ENCODE results near the gene SATB1.

DNA sequence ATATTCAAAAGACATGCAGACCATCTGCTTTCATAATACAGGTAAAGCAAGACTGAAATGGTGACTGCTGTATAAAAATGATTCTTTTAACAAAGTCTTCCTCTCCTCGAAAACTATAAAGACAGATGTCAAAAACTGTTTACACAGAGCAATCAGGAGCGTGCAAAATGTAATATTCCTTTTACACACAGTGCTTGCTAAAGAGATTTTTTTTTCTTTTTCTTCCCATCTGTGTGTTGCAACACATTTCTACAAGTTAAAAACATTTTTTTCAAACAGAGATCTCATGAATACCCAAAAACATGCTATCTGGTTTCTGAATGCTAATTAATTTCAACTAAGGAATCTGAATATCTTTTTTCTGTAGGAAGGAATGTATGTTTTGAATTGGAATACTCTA is 22.1 kb downstream of the SATB1 start:
- TF ChIP-seq, protein P1, sequence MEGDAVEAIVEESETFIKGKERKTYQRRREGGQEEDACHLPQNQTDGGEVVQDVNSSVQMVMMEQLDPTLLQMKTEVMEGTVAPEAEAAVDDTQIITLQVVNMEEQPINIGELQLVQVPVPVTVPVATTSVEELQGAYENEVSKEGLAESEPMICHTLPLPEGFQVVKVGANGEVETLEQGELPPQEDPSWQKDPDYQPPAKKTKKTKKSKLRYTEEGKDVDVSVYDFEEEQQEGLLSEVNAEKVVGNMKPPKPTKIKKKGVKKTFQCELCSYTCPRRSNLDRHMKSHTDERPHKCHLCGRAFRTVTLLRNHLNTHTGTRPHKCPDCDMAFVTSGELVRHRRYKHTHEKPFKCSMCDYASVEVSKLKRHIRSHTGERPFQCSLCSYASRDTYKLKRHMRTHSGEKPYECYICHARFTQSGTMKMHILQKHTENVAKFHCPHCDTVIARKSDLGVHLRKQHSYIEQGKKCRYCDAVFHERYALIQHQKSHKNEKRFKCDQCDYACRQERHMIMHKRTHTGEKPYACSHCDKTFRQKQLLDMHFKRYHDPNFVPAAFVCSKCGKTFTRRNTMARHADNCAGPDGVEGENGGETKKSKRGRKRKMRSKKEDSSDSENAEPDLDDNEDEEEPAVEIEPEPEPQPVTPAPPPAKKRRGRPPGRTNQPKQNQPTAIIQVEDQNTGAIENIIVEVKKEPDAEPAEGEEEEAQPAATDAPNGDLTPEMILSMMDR (conservative IDR thresholded peaks at IDR 0.05; ENCODE audit: low read depth, low read length): no peak
- TF ChIP-seq RFX5 (IDR thresholded peaks at IDR 0.05; ENCODE audit: low read depth, low read length) (no peak), POLR2A (IDR thresholded peaks at IDR 0.05; ENCODE audit: low read depth, low read length) (no peak), CEBPB (IDR thresholded peaks at IDR 0.05; ENCODE audit: low read depth, low read length) (no peak), RAD21 (IDR thresholded peaks at IDR 0.05; ENCODE audit: low read length) (no peak), BHLHE40 (IDR thresholded peaks at IDR 0.05; ENCODE audit: low read depth, low read length) (no peak), NFE2L2 (IDR thresholded peaks at IDR 0.05; ENCODE audit: low read depth, low read length) (no peak), CHD1 (IDR thresholded peaks at IDR 0.05; ENCODE audit: low read depth, low read length) (no peak), RCOR1 (IDR thresholded peaks at IDR 0.05; ENCODE audit: insufficient replicate concordance, low read length) (no peak), MAFK (IDR thresholded peaks at IDR 0.05; ENCODE audit: low read depth, low read length) (no peak), SMC3 (IDR thresholded peaks at IDR 0.05; ENCODE audit: low read depth, low read length) (no peak), FOS (IDR thresholded peaks at IDR 0.05; ENCODE audit: low read depth, low read length) (no peak)
- TF ChIP-seq, protein P2, sequence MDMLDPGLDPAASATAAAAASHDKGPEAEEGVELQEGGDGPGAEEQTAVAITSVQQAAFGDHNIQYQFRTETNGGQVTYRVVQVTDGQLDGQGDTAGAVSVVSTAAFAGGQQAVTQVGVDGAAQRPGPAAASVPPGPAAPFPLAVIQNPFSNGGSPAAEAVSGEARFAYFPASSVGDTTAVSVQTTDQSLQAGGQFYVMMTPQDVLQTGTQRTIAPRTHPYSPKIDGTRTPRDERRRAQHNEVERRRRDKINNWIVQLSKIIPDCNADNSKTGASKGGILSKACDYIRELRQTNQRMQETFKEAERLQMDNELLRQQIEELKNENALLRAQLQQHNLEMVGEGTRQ (IDR thresholded peaks at IDR 0.05; ENCODE audit: low read depth, low read length): no peak
- TF ChIP-seq, protein P3, sequence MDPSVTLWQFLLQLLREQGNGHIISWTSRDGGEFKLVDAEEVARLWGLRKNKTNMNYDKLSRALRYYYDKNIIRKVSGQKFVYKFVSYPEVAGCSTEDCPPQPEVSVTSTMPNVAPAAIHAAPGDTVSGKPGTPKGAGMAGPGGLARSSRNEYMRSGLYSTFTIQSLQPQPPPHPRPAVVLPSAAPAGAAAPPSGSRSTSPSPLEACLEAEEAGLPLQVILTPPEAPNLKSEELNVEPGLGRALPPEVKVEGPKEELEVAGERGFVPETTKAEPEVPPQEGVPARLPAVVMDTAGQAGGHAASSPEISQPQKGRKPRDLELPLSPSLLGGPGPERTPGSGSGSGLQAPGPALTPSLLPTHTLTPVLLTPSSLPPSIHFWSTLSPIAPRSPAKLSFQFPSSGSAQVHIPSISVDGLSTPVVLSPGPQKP (IDR thresholded peaks at IDR 0.05; ENCODE audit: borderline replicate concordance, low read depth, low read length): no peak

Measured in IMR-90 (cell line).